GM03348 (cell line): ENCODE data around the gene CXCL17.
"Not testable (repeated sequence)": the region's sequence is repeated elsewhere in the genome, so short reads cannot be mapped to it uniquely, and the experiment has no call there.

ENCODE experiments used
- DNase-seq: peaks from one replicate; pipeline ENCODE4 v3.0.0; 2012; ENCODE audit warnings: low spot score

The CXCL17 gene

DNA sequence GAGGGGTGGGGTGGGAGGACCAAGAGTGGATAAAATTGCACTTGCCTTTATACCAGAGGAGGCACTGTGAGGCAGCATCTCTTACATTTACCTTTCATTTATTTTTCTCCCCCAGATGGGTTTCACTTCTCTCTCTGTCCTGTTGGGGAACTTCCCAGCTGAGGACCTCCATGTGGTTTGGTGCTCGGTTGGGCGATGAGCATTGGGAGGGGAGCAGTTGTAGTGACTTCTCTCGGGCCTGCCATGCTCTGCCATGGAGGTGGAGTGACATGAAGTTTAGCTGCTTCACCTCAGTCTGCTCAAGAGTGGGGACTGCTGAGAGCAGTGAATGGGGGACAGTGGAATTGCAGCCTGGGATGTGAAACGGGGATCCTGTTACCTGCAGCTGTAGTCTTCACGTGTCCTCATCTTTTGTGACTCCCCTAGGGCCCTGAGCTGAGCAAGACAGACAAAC lies 23.1 kb upstream of the CXCL17 start:
- DNase-seq: no peak

DNA sequence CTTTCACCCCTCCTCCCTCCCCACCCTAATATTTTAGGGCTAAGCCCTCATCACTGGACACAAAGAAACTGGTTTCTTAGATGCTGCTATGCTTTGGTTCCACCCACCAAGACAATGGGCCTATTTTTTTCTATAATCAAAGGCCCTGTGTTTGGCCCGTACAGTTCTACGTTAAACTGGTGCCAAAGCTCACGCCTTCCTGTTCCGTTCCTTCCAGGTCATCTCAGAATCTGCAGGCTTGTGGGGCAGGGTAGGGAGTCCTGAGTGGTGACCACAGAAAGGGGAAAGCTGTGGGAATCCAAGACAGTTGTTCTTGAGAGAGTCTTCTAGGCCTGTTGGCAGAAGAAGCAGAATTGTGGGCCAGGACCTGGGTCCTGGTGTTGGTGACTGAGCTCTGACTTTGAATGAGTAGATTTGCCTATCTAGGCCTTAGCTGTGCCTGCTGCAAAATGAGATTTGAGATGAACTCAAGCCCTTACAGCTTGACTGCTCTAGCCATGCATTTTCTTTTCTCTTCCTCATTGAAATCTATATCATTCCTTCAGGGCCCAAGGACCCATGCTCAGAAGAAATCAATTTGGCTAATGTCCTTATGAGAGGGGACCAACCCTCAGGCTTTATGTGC lies 19.1 kb upstream of the CXCL17 start:
- DNase-seq: no peak

DNA sequence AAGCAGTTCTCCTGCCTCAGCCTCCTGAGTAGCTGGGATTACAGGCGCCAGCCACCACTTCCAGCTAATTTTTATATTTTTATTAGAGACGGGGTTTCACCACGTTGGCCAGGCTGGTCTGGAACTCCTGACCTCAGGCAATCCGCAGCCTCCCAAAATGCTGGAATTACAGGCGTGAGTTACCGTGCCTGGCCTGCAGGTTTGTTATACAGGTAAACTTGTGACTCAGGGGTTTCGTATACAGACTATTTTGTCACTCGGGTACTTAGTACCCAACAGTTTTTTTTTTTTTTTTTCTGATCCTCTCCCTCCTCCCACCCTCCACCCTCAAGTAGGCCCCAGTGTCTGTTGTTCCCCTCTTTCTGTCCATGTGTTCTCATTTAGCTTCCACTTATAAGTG lies 18.5 kb upstream of the CXCL17 start:
- DNase-seq: not testable (repeated sequence)

- DNase-seq: no peak
These were observed 17.2 kb upstream of the CXCL17 start for GRCh38 chr19:42459926-42460325.

DNA sequence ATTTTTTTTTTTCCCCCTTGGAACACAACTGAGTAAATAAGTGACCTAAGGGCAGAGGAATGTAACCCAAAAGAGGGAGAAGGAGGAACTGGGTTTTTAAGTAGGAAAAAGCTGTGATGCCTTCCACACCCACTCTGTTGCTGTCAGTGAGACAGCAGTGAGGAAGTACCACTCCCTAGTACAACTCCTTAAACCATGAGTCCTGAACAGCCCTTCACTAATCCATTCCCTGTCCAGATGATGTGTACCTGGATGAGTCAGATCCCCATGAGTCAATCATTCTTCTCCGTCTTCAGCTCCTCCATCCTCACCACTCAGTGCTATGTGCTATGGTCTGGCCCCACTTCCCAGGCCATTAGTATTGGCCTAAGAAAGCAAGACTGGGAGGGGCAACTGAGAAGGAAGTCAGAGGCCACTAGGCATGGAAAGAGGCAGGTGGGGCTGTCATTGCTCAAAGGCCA lies 12.9 kb upstream of the CXCL17 start:
- DNase-seq: no peak

- DNase-seq: no peak
These were observed 12.3 kb upstream of the CXCL17 start for GRCh38 chr19:42455086-42455485.

DNA sequence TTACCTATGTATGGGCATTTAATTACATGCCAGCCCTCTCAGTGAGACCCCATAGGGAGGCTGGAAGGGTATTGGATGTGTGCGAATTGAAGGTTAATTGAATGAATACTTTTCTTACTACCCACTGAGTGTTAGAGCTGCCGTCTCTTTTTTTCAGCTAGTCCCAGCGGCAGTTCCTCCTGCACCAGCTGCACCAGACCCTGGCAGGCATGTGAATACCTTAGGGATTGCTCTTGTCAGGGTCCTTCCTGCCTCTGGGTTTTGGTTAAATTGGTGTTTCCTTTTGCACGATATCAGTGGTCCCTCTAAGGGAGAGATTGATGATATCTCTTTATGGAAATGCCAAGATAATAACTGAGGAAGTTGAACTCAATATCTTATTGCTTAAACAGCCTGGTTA lies 9.8 kb upstream of the CXCL17 start:
- no peak for DNase-seq

- DNase-seq: peak; percentile 81
These were observed 7.7 kb upstream of the CXCL17 start for GRCh38 chr19:42450314-42450934.

- DNase-seq: not testable (repeated sequence)
These were observed 5.6 kb upstream of the CXCL17 start for GRCh38 chr19:42448306-42448705.

GRCh38 chr19:42445948-42446347 lies 3.2 kb upstream of the CXCL17 start:
- DNase-seq: no peak

GRCh38 chr19:42443944-42444398 lies 1.2 kb upstream of the CXCL17 start:
- DNase-seq: no peak

GRCh38 chr19:42441049-42441445 lies 1.7 kb downstream of the CXCL17 start:
- no peak for DNase-seq

DNA sequence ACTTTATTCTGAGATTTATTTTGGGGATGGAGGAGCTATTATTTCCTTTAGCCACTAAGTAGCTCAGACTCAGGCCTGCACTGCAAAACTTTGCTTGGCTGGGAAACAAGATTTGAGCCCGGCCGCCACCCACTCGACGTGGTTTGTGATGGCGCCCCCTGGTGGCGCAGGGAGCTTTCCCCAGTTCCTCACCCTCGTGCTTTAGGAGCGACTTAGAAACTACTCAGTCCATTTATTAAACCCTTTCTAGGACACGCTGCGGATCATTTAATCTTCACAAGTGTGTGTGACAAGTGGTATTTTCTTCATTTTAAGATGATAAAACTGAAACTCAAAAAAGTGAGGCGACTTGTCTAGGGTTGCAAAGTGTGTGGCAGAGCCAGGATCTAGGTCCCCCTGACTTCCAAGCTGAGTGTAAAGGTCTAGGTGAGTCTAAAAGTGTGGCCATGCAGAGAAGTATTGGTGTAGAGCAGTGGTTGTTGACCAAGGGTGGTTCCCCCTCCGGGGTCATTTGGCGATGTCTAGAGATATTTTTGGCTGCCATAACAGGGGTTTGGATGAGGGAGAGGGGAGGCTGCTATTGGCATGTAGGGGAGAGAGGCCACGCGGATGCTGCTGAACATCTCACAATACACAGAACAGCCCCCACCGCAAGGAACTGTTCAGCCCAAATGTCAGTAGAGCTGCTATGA lies 2.2 kb downstream of the CXCL17 start:
- DNase-seq: peak; percentile 89

- DNase-seq: peak; percentile 65
These were observed 6.7 kb downstream of the CXCL17 start for GRCh38 chr19:42436006-42436405.

- no peak for DNase-seq
These were observed 7.4 kb downstream of the CXCL17 start for GRCh38 chr19:42435316-42435715.

GRCh38 chr19:42433503-42434260 lies 9.1 kb downstream of the CXCL17 start:
- no peak for DNase-seq

- no peak for DNase-seq
These were observed 11.3 kb downstream of the CXCL17 start for GRCh38 chr19:42431486-42431885.

DNA sequence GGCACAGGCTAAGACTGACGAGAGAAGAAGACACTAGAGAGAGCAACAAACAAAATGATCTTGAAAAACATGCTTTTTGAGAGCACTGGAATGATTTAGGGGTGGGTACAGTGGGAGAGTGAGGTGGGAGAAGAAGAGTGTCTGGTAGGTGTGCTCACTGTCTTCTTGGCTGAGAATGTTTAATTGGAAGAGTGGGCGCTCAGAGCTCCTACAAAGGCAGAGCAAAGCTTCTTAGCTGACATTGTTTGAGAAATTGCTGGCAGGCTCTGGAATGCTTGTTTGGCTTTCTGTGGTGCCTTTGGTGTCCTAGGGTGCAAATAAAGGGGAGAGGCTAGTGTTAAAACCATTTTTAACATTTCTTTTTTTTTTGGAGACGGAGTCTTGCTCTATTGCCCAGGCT lies 14.1 kb downstream of the CXCL17 start:
- no peak for DNase-seq

GRCh38 chr19:42427313-42427712 lies 15.4 kb downstream of the CXCL17 start, which contains the start of gene LIPE:
Gene LIPE, minus strand, starts transcription at chr19:42427388. Its CDS starts 239 bp downstream, at chr19:42427149.
- no peak for DNase-seq

- DNase-seq: no peak
These were observed 16.1 kb downstream of the CXCL17 start for GRCh38 chr19:42426643-42427042.

DNA sequence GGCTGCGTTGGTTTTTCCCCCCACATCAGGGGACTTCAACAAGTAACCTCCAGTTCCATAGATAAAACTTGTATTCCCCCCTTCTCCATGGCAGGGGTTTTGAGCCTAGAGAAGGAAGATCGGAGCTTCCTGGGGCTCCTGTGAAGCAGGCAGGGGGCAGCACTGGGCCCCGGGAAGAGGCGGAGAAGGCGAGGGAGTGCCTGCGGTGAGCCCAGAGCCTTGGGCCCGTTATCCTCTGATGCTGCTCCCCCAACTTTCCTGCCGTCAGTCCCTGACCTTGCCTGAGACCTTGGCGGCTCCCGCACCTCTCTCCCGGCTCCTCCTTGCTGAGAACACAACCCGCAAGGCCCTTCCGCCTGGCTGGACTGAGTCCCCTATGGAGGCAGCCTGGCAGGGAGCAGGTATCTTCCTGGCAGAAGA lies 18.0 kb downstream of the CXCL17 start:
- no peak for DNase-seq

DNA sequence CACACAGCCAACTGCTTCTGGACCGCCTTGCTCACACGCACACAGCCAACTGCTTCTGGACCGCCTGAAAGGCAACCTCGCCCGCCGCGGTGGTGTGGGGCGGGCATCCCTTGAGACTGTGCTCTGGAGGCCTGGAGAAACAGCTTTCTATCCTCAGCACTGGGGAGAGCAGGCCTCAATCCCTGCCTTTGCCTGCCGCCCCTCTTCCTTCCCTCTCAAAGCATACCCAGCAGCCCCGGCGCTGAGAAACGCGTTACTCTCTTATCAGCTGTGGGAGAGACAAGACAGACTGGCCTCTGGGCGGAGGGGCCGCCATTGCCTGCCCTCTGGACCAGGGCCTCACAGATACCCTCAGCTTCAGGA lies 18.4 kb downstream of the CXCL17 start:
- DNase-seq: no peak
